Calu3 (cell line): ENCODE results near the gene MAGI3. TPM values are rescaled to one million over a fixed set of nuclear protein-coding genes. Genes with fewer than 3 reads are reported as not detected.
A peak's percentile ranks its signal among the peaks of the same experiment; 100 is the strongest.

Experiments used
- BruUV-seq: library from RNA; stranded (reverse); fragments of 400-500 nt; replicated peaks from 2 replicates; lab custom pipeline; 2021; lab: Mats Ljungman, UMichigan
- CTCF ChIA-PET: fragments of 300-600 bp; sonication (Branson Sonifier 250); formaldehyde crosslinking; loops from one replicate; lab custom pipeline; 2022; ENCODE audit warnings: antibody characterized with exemption; lab: Charles Lee
- DNase-seq: peaks from one replicate; pipeline ENCODE4 v3.0.0; 2022
- H3K27ac Mint-ChIP-seq: one replicate; pipeline ENCODE4 v1.8.0; 2022; ENCODE audit warnings: mixed read lengths; ENCODE audit not compliant: unreplicated experiment
- H3K27me3 Mint-ChIP-seq: one replicate; pipeline ENCODE4 v1.8.0; 2022; ENCODE audit warnings: mixed read lengths; ENCODE audit not compliant: unreplicated experiment
- H3K36me3 Mint-ChIP-seq: one replicate; pipeline ENCODE4 v1.8.0; 2022; ENCODE audit warnings: mild to moderate bottlenecking, moderate library complexity, mixed read lengths; ENCODE audit not compliant: insufficient read depth, unreplicated experiment
- H3K4me1 Mint-ChIP-seq: one replicate; pipeline ENCODE4 v1.8.0; 2022; ENCODE audit warnings: mild to moderate bottlenecking, low read depth, mixed read lengths; ENCODE audit not compliant: unreplicated experiment
- H3K4me3 Mint-ChIP-seq: one replicate; pipeline ENCODE4 v1.8.0; 2022; ENCODE audit warnings: mild to moderate bottlenecking, low read depth, moderate library complexity, mixed read lengths; ENCODE audit not compliant: unreplicated experiment
- H3K9me3 Mint-ChIP-seq: one replicate; pipeline ENCODE4 v1.8.0; 2022; ENCODE audit warnings: low read depth, mixed read lengths; ENCODE audit not compliant: unreplicated experiment
- CTCF ChIP-seq: fragments of 200-600 bp; IDR thresholded peaks from one replicate; pipeline ENCODE4 v1.8.0; 2022; ENCODE audit warnings: antibody characterized with exemption; ENCODE audit not compliant: unreplicated experiment
- intact Hi-C: fragments of 100-400 bp; cut with micrococcal nuclease; formaldehyde crosslinking; loops from one replicate; pipeline ENCODE4 v1.10.0; 2022; ENCODE audit not compliant: unreplicated experiment
- total RNA-seq: library from RNA; stranded (reverse); gene quantifications from 2 replicates; pipeline ENCODE4 v1.2.3, GENCODE V29; 2022

The MAGI3 gene
- total RNA-seq, 1 experiment from 2014 or later: 14.2 TPM

DNA sequence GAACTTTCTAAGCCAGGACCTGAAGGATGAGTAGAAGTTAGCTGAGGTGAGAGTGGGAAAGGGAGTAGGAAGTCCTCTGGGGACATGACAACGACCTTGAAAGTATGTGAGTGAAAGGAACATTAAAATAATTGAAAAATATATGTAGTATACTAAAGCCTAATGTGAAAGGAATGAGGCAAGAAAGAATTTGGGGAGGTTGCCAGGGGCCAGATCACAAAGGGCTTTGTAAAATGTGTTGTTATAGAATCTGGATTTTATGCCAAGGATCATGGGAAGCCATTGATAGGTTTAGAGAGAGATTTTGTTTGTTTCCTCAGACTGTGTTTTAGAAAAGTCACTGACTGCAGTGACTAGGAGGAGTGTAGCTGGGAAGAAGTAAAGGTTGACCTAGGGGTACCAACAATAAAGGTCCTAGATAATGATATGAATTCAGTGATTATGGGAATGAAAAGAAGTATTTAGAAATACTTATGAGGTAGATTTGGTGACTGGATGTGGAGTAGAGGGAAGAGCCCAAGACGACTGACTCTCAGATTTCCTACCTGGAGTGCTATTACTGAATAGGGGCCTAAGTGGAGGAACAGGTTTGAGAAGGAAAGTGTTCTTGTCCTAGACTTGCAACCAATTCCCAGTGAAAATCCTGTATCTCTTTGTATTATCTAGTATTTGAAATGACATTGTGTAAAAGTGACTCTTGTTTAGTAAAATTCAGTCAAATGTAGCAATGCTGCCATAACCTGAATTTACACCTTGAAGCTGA is 189.1 kb downstream of the MAGI3 start:
- Mint-ChIP-seq H3K27ac (peak overlapping the region; percentile 27), H3K27me3 (no peaks in the 10 kb centered on the region), H3K4me3 (no peak overlapping the region), H3K36me3 (peaks cover 8% of the 10 kb centered on the region), H3K9me3 (no peaks in the 10 kb centered on the region), H3K4me1 (peaks cover 46% of the 10 kb centered on the region)
- BruUV-seq: no TSS peak
- CTCF ChIA-PET: no interaction called here
- intact Hi-C loops: loop anchor here (5.0 to 10.0 kb wide), 2 partner anchors 42 to 65 kb away; no protein-coding TSS in a partner anchor
- no peak for DNase-seq
- TF ChIP-seq CTCF: no peak

- no TSS peak for BruUV-seq
- no peak for TF ChIP-seq CTCF
- H3K36me3 Mint-ChIP-seq: peaks cover 6% of the 10 kb centered on the region
- H3K4me1 Mint-ChIP-seq: peaks cover 33% of the 10 kb centered on the region
- H3K27ac Mint-ChIP-seq: peak overlapping the region; percentile 7
- intact Hi-C loops: no loop called here
- no peaks in the 10 kb centered on the region for H3K27me3 Mint-ChIP-seq
- no peak for DNase-seq
- CTCF ChIA-PET: no interaction called here
- H3K9me3 Mint-ChIP-seq: no peaks in the 10 kb centered on the region
- H3K4me3 Mint-ChIP-seq: no peak overlapping the region
Observed at GRCh38 chr1:113581323-113581722, 191.0 kb downstream of the MAGI3 start.

GRCh38 chr1:113582084-113582483 is 191.8 kb downstream of the MAGI3 start:
- peaks cover 26% of the 10 kb centered on the region for H3K4me1 Mint-ChIP-seq
- no peaks in the 10 kb centered on the region for H3K27me3 Mint-ChIP-seq
- CTCF ChIA-PET: no interaction called here
- no peak for DNase-seq
- intact Hi-C loops: no loop called here
- no peaks in the 10 kb centered on the region for H3K9me3 Mint-ChIP-seq
- no peak overlapping the region for H3K27ac Mint-ChIP-seq
- no peak for TF ChIP-seq CTCF
- peaks cover 3% of the 10 kb centered on the region for H3K36me3 Mint-ChIP-seq
- BruUV-seq: no TSS peak
- H3K4me3 Mint-ChIP-seq: no peak overlapping the region

DNA sequence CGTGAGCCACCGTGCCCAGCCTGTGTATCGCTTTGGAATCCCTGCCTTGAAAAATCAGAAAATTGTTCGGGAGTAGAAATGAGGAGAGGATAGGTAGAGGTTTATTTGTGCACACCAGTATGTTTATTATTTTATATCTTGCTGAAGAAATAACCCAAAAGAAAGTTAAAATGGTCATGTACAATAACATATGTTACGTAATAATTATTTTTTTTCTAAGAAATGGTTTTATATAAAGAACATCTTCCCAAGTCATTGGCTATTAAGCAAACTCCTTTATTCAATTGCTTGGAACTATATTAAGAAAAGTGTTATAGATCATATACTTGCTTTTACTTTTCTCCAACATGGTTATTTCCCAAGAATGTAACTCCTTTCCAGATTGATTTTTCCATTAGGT is 197.2 kb downstream of the MAGI3 start:
- Mint-ChIP-seq H3K4me3 (no peak overlapping the region), H3K27ac (no peak overlapping the region), H3K4me1 (no peaks in the 10 kb centered on the region), H3K36me3 (no peaks in the 10 kb centered on the region), H3K9me3 (no peaks in the 10 kb centered on the region), H3K27me3 (no peaks in the 10 kb centered on the region)
- no TSS peak for BruUV-seq
- intact Hi-C loops: no loop called here
- CTCF ChIA-PET: no interaction called here
- no peak for DNase-seq
- TF ChIP-seq CTCF: no peak
